SH-SY5Y (cell line): Measurements from ENCODE around the gene VAV3.

Source experiments
- GATA2 ChIP-seq: IDR thresholded peaks from 2 replicates; pipeline ENCODE4 v1.6.1; 2011; ENCODE audit warnings: mild to moderate bottlenecking, low read depth, low read length
- GATA3 ChIP-seq: IDR thresholded peaks from 2 replicates; pipeline ENCODE4 v1.6.1; 2011; ENCODE audit warnings: low read depth, mild to moderate bottlenecking, low read length, moderate library complexity

VAV3 gene

DNA sequence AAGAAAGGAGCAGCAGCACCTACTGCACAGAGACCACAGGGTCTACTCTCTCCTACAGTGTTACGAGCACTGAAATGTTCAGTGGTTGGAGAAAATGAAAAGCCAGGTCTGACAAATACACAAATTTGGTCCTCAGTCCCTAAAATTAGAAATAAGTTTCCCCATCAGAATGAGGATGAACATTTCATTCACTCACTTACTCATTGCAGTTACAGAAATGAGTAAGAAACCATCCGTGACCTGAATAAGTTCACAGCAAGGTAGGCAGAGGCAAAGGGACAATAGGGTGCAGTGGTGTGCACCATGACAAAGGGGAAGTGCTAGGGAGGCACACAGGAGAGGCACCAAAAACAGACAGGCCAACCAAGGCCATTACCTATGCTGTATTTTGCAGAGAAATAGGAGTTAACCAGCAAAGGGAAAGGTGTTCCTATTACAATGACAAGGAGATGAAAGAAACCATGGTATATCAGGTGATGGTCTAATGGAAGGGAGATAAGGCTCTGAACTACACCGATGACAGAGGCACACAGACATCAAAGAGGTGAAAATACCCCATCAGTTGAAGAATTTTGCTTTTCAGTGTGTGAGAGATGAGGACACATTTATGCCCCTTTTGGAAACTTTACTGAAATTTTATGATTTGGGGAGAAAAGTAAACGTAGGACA lies 29.4 kb downstream of the VAV3 start:
- no peak for TF ChIP-seq GATA3
- no peak for TF ChIP-seq GATA2

DNA sequence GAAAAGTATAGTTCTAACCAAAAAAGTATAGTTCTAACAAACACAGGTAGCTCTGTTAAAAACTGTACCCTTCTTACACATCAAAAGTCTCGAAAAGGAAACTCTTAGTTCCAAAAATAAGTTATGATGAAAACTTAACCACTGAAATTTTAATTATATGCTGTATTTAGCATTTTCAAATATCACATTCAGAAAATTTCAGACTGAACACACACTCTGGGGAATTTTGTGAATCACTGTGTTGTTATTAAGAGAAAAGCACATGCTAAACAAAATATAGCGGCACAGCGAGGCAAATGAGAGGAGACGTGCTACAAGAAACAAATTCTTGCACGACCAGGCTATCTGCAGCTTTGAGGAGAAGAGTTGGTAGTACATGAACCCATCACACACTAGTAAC lies 30.4 kb downstream of the VAV3 start:
- TF ChIP-seq GATA3 (no peak), GATA2 (no peak)

DNA sequence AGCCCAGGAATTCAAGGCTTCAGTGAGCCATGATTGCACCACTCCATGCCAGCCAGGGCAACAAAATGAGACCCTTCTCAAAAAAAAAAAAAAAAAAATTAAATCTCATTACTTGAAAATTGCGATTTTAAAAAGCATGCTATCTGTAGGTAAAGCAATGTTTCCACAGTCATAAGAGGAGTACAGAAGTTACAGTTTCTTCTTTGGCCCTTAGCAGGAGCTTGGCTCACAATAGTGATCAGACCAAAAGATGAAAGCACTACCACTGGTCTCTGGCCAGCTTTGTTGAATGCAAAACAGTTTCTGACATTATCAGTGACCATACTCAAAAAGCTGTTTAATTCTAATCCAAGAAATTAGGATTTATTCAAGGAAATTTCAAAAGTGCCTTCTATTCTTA lies 31.2 kb downstream of the VAV3 start:
- TF ChIP-seq GATA2, result no peak
- TF ChIP-seq GATA3, result no peak

DNA sequence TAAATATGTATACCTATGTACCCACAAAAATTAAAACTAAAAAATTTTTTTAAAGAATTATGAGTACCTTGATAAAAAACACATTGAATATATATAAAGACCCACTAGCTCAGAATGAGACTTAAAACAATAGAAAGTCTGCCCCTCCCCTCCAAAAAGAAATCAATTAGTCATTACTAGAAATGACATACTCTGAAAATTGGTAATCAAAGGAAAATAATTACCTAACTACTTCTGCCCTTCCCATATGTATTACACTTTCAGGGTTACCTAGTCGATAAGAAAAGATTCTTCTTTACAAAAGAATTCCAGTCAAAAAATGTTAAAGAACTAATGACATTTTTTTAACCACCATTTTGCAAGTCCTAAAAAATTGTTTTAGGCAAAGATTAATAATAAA lies 34.7 kb downstream of the VAV3 start:
- TF ChIP-seq GATA2 (no peak), GATA3 (no peak)

DNA sequence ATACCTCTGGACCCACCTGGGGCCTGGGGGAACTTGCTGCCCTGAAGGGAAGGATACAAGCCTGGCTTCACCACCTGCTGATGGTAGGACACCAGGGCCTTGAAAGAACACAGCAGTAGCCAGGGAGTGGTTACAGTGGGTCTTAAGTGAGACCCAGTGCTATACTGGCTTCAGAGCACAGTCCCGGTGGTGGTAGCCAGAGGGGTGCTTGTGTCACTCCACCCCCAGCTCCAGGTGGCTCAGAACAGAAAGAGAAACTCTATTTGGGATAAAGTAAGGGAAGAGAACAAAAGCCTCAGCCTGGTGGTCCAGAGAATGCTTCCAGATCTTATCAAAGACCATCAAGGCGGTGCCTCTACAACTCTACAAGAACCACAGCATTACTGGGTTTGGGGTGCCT lies 37.2 kb downstream of the VAV3 start:
- TF ChIP-seq GATA3, result no peak
- no peak for TF ChIP-seq GATA2

GRCh38 chr1:107926436-107927080 lies 38.4 kb downstream of the VAV3 start:
- TF ChIP-seq GATA3, result no peak
- TF ChIP-seq GATA2, result no peak

DNA sequence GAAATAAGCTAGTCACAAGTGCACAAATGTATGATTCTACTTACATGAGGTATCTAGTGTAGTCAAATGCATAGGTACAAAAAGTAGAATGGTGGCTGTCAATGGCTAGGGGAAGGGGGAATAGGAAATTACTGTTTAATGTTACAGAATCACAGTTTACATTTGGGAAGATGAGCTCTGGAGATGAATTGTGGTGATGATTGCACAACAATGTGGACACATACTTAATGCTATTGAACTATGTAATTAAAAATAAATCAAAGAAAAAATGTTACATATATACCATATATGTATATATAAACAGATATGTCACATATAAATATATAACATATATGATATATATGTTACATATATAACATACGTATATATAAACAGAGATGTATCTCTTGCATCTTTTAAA lies 39.4 kb downstream of the VAV3 start:
- no peak for TF ChIP-seq GATA2
- TF ChIP-seq GATA3, result no peak

DNA sequence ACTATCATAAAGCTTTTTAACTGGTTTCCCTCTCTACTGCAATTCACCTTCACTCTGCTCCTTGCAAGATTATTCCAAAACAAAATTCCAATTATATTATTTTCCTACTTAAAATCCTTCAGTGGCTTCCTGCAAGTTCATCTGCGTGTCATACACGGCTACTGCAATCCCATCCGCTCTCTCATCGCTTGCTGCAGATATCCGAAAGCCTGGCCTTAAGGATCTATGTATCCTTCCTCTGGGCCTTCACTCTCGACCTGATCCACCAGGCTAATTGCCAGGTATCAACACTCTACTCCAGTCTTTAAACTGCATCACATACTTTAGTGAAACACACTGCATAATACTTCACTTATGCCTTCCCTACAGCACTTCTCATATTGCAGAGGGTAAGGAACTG lies 44.0 kb downstream of the VAV3 start:
- TF ChIP-seq GATA3 (no peak), GATA2 (no peak)

GRCh38 chr1:107920561-107920960 lies 44.4 kb downstream of the VAV3 start:
- TF ChIP-seq GATA3 (no peak), GATA2 (no peak)

DNA sequence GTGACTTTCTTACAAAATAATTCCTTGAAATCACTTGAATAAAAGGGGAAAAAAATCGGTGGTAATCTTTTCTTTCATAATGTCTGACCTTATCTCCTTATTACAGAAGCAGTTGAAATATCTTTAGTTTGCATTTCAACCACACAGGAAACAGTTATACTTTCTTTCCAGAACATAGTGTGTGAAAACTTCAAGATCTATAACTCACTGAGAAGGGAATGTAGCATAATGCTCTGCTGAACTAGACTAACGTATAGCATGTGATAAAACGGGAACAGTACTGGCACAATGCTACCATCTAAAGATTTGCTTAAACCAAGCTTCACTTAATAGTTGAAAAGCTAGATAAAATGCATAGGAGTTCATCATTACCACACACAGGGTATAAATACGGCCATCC lies 45.0 kb downstream of the VAV3 start:
- TF ChIP-seq GATA2 (no peak), GATA3 (no peak)

- no peak for TF ChIP-seq GATA3
- no peak for TF ChIP-seq GATA2
Measured at GRCh38 chr1:107914119-107914765, 50.7 kb downstream of the VAV3 start.

DNA sequence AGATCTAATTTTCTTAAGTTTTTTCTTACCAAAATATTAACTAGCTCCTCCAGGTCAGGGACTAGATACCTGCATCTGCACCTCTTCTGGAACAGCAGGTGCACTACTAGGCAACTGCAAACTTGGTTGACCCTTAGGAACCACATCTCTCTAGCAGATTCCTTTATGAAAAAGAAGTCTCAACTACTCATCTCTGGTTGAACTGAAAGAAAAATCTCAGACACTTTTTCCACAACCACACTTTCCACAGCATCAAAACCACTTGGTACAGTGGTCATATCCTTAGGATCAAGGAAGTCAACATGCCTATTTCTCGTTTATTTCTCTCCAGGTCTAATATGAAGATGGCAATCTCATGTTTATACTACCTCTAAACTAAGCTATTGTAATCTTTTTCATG lies 52.3 kb downstream of the VAV3 start:
- TF ChIP-seq GATA2 (no peak), GATA3 (no peak)

DNA sequence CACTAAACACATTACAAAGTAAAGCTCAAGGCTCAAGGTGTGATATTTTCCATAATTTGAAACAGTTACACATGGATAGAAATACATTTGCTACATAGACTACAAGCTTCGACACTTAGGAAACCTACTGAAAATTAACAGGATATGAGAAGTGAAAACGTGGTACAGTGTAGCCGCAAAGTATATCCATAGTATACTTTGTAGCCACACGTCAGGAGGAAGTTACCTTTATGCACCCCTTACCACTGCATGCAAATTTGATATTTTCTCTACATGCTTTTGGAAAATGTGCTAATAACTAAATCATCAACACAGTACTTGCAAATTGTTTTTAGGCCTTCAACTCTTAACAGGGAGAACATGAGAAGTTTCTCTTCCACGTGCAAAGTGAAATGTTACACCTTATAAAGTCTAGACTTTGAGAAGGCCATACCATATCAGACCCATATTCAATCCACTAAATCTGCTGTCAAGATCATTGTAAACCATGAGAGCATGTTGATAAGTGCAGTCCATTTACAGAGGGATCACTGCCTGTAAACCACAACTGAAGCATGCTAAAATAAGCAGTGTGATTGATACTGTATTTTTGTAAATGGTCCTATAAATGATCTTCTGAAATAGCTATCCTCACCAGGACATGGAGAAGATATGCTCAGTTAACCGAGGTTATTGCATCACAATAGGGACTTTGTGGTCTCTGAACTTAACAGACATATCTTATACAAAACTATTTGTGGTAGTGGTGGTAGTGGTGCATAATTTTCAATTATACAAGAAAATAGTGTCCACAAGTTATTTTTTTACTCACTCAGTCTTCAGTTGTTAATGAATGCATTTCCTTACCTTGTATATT lies 64.7 kb downstream of the VAV3 start:
- no peak for TF ChIP-seq GATA3
- no peak for TF ChIP-seq GATA2

- no peak for TF ChIP-seq GATA3
- no peak for TF ChIP-seq GATA2
Measured at GRCh38 chr1:107899655-107900054, 65.3 kb downstream of the VAV3 start.
